K562 (cell line): Measurements from ENCODE around the gene EMILIN1. TPM values are rescaled to one million over a fixed set of nuclear protein-coding genes. Genes with fewer than 3 reads are reported as not detected.

Experiments
- HMBOX1 ChIP-seq: sonication (generic); IDR thresholded peaks from 2 replicates; pipeline ENCODE4 v1.6.1; 2016
- MED1 ChIP-seq: sonication (generic); formaldehyde crosslinking; IDR thresholded peaks from 2 replicates; pipeline ENCODE4 v1.8.1; 2023; ENCODE audit warnings: missing genetic modification reagents, borderline replicate concordance
- MYC ChIP-seq, 2 experiments: fragments of 250-450 bp in 1 of 2; sonication (Bioruptor Pico) in 1 of 2; IDR thresholded peaks; 2 replicates each; pipeline versions ENCODE4 v1.5.1 to v1.6.1; 2012 to 2021; ENCODE audit warnings: low read depth in 2 of 2, borderline replicate concordance in 1 of 2, improper control_type of control experiment in 1 of 2, low read length in 1 of 2, mild to moderate bottlenecking in 1 of 2, moderate library complexity in 1 of 2
- RBM34 ChIP-seq: fragments of 200-400 bp; formaldehyde crosslinking; IDR thresholded peaks from 2 replicates; pipeline ENCODE4 v1.6.1; 2018; ENCODE audit warnings: low read length, borderline replicate concordance; ENCODE audit not compliant: insufficient read depth
- RCOR1 ChIP-seq, 2 experiments: IDR thresholded peaks; 2 replicates each; pipeline ENCODE4 v1.6.1; 2012; ENCODE audit warnings: low read depth in 2 of 2, low read length in 2 of 2, borderline replicate concordance in 1 of 2, improper control_type of control experiment in 1 of 2
- RFX5 ChIP-seq: IDR thresholded peaks from 2 replicates; pipeline ENCODE4 v1.6.1; 2011; ENCODE audit warnings: low read depth, mild to moderate bottlenecking, improper control_type of control experiment, low read length
- TGIF2 ChIP-seq: sonication (generic); formaldehyde crosslinking; IDR thresholded peaks from 2 replicates; pipeline ENCODE4 v1.8.1; 2022; ENCODE audit warnings: mild to moderate bottlenecking, missing genetic modification reagents, moderate library complexity
- XRCC5 ChIP-seq: fragments of 200-400 bp; formaldehyde crosslinking; IDR thresholded peaks from 2 replicates; pipeline ENCODE4 v1.6.1; 2017; ENCODE audit warnings: low read depth, mild to moderate bottlenecking, low read length
- ZBTB11 ChIP-seq, 3 experiments: fragments of 200-800 bp in 1 of 3; fragments of 250-450 bp in 1 of 3; fragments of 450-650 bp in 1 of 3; sonication (Bioruptor Pico) in 1 of 3; sonication (Bioruptor generic) in 1 of 3; formaldehyde crosslinking in 1 of 3; IDR thresholded peaks; 2 replicates each; pipeline versions ENCODE4 v1.6.1 to v1.8.0; 2016 to 2022; ENCODE audit warnings: mild to moderate bottlenecking in 2 of 3, missing genetic modification characterization in 2 of 3, missing compliant biosample characterization in 1 of 3, moderate library complexity in 1 of 3
- ZBTB7A ChIP-seq: IDR thresholded peaks from 2 replicates; pipeline ENCODE4 v1.6.1; 2011; ENCODE audit warnings: low read depth, mild to moderate bottlenecking, low read length, moderate library complexity, borderline replicate concordance; ENCODE audit not compliant: control insufficient read depth
- ZC3H11A ChIP-seq: IDR thresholded peaks from 2 replicates; pipeline ENCODE4 v1.6.1; 2012; ENCODE audit warnings: low read depth, low read length, improper control_type of control experiment
- ZNF41 ChIP-seq: fragments of 250-450 bp; sonication (Bioruptor Pico); conservative IDR thresholded peaks from 2 replicates; pipeline ENCODE4 v1.4.0; 2020; ENCODE audit warnings: mild to moderate bottlenecking
- ZNF449 ChIP-seq: fragments of 250-450 bp; sonication (Bioruptor Pico); IDR thresholded peaks from 2 replicates; pipeline ENCODE4 v1.8.0; 2022; ENCODE audit warnings: moderate library complexity, mild to moderate bottlenecking, inconsistent platforms
- polyA plus RNA-seq, 8 experiments: library from polyadenylated mRNA; depleted of rRNA in 4 of 8; stranded (reverse) in 5 of 8; unstranded in 3 of 8; fragments of >200 nt; fragmentation: Nextera tagmentation in 2 of 8; fragmentation: Illumina TruSeq in 1 of 8; extraction: Ambion mirVana in 2 of 8; extraction: Trizol in 1 of 8; gene quantifications; 2 replicates each; pipeline versions ENCODE4 v1.2.1 to v1.2.3, GENCODE V29; 2011 to 2014; ENCODE audit warnings: inconsistent platforms in 1 of 8, missing spikeins in 1 of 8
- total RNA-seq, 7 experiments: library from RNA; depleted of rRNA in 6 of 7; stranded (reverse); fragments of >200 nt in 6 of 7; fragmentation: Illumina TruSeq in 2 of 7; extraction: Trizol in 2 of 7; gene quantifications; 2 replicates each; pipeline versions ENCODE4 v1.2.1 to v1.2.3, GENCODE V29; 2011 to 2021; ENCODE audit warnings: low replicate concordance in 1 of 7
- TF ChIP-seq, protein P1 (sequence below), 3 experiments: fragments of 200-800 bp in 1 of 3; sonication (Bioruptor generic) in 1 of 3; sonication (generic) in 1 of 3; formaldehyde crosslinking in 1 of 3; IDR thresholded peaks; 2 replicates each; pipeline versions ENCODE4 v1.6.1 to v1.8.0; 2016 to 2022; ENCODE audit warnings: mild to moderate bottlenecking in 2 of 3, missing compliant biosample characterization in 2 of 3, missing genetic modification characterization in 2 of 3, missing genetic modification reagents in 1 of 3
- TF ChIP-seq, protein P2 (sequence below): sonication (generic); formaldehyde crosslinking; IDR thresholded peaks from 2 replicates; pipeline ENCODE4 v1.5.0; 2020; ENCODE audit warnings: missing genetic modification reagents

The EMILIN1 gene
- total and polyA plus RNA-seq, 9 of the 15 experiments (the other 6 are each of a cell fraction or from before 2014, with no cell fraction given), result 0.04 to 2.7 (median 0.54) TPM; not detected in 2

- TF ChIP-seq ZNF449 (CRISPR knock-in tag) (no peak), ZC3H11A (no peak), HMBOX1 (no peak), RFX5 (no peak), MYC (IDR thresholded peaks at IDR 0.05; ENCODE audit: low read depth, low read length) (peak; percentile 62), MYC (CRISPR knock-in tag; IDR thresholded peaks at IDR 0.05; ENCODE audit: borderline replicate concordance, low read depth) (no peak), ZBTB7A (peak; percentile 60), TGIF2 (CRISPR knock-in tag) (0 out of 2 replicates have a peak, but pooled peaks have one; percentile 30), ZNF41 (CRISPR knock-in tag) (no peak), RBM34 (no peak), ZBTB11 (CRISPR knock-in tag; IDR thresholded peaks at IDR 0.05) (no peak), XRCC5 (no peak), RCOR1 (IDR thresholded peaks at IDR 0.05; ENCODE audit: borderline replicate concordance in 1 of 2, low read depth in 2 of 2, low read length in 2 of 2) (no peak), MED1 (CRISPR knock-in tag) (no peak)
- TF ChIP-seq, protein P1, sequence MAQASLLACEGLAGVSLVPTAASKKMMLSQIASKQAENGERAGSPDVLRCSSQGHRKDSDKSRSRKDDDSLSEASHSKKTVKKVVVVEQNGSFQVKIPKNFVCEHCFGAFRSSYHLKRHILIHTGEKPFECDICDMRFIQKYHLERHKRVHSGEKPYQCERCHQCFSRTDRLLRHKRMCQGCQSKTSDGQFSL (CRISPR knock-in tag; IDR thresholded peaks at IDR 0.05), result no peak
- TF ChIP-seq, protein P1 (tag; IDR thresholded peaks at IDR 0.05), result no peak
- TF ChIP-seq, protein P2, sequence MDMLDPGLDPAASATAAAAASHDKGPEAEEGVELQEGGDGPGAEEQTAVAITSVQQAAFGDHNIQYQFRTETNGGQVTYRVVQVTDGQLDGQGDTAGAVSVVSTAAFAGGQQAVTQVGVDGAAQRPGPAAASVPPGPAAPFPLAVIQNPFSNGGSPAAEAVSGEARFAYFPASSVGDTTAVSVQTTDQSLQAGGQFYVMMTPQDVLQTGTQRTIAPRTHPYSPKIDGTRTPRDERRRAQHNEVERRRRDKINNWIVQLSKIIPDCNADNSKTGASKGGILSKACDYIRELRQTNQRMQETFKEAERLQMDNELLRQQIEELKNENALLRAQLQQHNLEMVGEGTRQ (CRISPR knock-in tag), result no peak
Observed at GRCh38 chr2:27133905-27134780, 55.7 kb downstream of the EMILIN1 start, which contains the start of gene PREB (continued).
